ENCODE results near the gene CCSER1.

DNA sequence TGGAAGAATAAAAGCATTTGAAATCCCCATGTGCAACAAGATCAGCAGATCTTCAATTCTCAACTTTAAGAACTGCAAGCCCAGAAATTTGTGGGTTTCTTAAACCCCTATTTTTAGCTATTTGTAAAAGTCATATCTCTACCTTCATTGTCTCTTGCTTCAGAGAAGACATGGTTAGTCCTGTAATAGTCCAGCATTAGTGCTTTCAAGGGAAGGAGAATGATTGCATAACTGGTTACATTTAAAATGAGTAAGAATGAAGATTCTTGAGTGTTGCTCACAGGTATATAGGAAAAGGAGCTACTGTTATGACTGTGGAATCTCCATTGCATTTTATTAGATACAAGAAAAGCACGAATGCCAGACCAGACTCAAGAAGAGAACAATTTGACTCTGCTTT is 84.0 kb downstream of the CCSER1 start:
- no peak for TF ChIP-seq SIN3A (IDR thresholded peaks at IDR 0.05; ENCODE audit: borderline replicate concordance, insufficient read depth, low read depth, low read length)
- TF ChIP-seq, protein P1, sequence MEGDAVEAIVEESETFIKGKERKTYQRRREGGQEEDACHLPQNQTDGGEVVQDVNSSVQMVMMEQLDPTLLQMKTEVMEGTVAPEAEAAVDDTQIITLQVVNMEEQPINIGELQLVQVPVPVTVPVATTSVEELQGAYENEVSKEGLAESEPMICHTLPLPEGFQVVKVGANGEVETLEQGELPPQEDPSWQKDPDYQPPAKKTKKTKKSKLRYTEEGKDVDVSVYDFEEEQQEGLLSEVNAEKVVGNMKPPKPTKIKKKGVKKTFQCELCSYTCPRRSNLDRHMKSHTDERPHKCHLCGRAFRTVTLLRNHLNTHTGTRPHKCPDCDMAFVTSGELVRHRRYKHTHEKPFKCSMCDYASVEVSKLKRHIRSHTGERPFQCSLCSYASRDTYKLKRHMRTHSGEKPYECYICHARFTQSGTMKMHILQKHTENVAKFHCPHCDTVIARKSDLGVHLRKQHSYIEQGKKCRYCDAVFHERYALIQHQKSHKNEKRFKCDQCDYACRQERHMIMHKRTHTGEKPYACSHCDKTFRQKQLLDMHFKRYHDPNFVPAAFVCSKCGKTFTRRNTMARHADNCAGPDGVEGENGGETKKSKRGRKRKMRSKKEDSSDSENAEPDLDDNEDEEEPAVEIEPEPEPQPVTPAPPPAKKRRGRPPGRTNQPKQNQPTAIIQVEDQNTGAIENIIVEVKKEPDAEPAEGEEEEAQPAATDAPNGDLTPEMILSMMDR (IDR thresholded peaks at IDR 0.05) = no peak
- no peak for TF ChIP-seq POLR2AphosphoS5 (IDR thresholded peaks at IDR 0.05; ENCODE audit: low read depth, low read length)
